Activated CD4-positive, alpha-beta T cell treated with anti-CD3 and anti-CD28 coated beads for 1 hour (primary cell): ENCODE measurements around the gene RUNX2.
"Not testable (repeated sequence)": the region's sequence is repeated elsewhere in the genome, so short reads cannot be mapped to it uniquely, and the experiment has no call there.

Experiments
- DNase-seq: peaks from one replicate; pipeline ENCODE4 v3.0.0-alpha.2; 2020

Gene RUNX2

GRCh38 chr6:45655745-45656476 is 327.8 kb downstream of the RUNX2 start:
- DNase-seq, result no peak

- no peak for DNase-seq
Measured at GRCh38 chr6:45657226-45657625, 329.1 kb downstream of the RUNX2 start.

- DNase-seq, result no peak
Measured at GRCh38 chr6:45658400-45658799, 330.3 kb downstream of the RUNX2 start.

- DNase-seq, result no peak
Measured at GRCh38 chr6:45658958-45659357, 330.8 kb downstream of the RUNX2 start.

- DNase-seq, result no peak
Measured at GRCh38 chr6:45661661-45662060, 333.5 kb downstream of the RUNX2 start.

- peak; percentile 23 for DNase-seq
Measured at GRCh38 chr6:45663251-45664221, 335.4 kb downstream of the RUNX2 start.

GRCh38 chr6:45664707-45665106 is 336.6 kb downstream of the RUNX2 start:
- DNase-seq, result no peak

- no peak for DNase-seq
Measured at GRCh38 chr6:45665859-45666258, 337.7 kb downstream of the RUNX2 start.

- no peak for DNase-seq
Measured at GRCh38 chr6:45666846-45667245, 338.7 kb downstream of the RUNX2 start.

GRCh38 chr6:45667300-45667699 is 339.2 kb downstream of the RUNX2 start:
- DNase-seq, result no peak

GRCh38 chr6:45667766-45668165 is 339.6 kb downstream of the RUNX2 start:
- no peak for DNase-seq

- DNase-seq, result no peak
Measured at GRCh38 chr6:45668705-45669104, 340.6 kb downstream of the RUNX2 start.

- not testable (repeated sequence) for DNase-seq
Measured at GRCh38 chr6:45673167-45673566, 345.0 kb downstream of the RUNX2 start.

- DNase-seq, result not testable (repeated sequence)
Measured at GRCh38 chr6:45675166-45675565, 347.0 kb downstream of the RUNX2 start.

- no peak for DNase-seq
Measured at GRCh38 chr6:45675634-45676033, 347.5 kb downstream of the RUNX2 start.

- no peak for DNase-seq
Measured at GRCh38 chr6:45676380-45676779, 348.2 kb downstream of the RUNX2 start.

- peak; percentile 16 for DNase-seq
Measured at GRCh38 chr6:45677381-45678284, 349.5 kb downstream of the RUNX2 start.

- DNase-seq, result no peak
Measured at GRCh38 chr6:45678285-45678607, 350.1 kb downstream of the RUNX2 start.

GRCh38 chr6:45679163-45679562 is 351.0 kb downstream of the RUNX2 start:
- no peak for DNase-seq

GRCh38 chr6:45679631-45680030 is 351.5 kb downstream of the RUNX2 start:
- DNase-seq, result no peak

- no peak for DNase-seq
Measured at GRCh38 chr6:45681860-45682511, 353.9 kb downstream of the RUNX2 start.

- no peak for DNase-seq
Measured at GRCh38 chr6:45684476-45684875, 356.3 kb downstream of the RUNX2 start.
